ENCODE data around the gene KPNA5. TPM values are rescaled to one million over a fixed set of nuclear protein-coding genes. Genes with fewer than 3 reads are reported as not detected.

Gene KPNA5
- polyA plus RNA-seq (2011; rRNA removed): 5.1 and 8.4 TPM in 2 replicates
- 3.3 and 7.7 TPM in 2 replicates for polyA minus RNA-seq (2011; rRNA and poly(A)+ RNA removed)

- ChIA-PET CTCF (interaction anchor here (0.6 kb wide), 1 partner anchor 15 kb away, joined by 3 read pairs; no protein-coding TSS in a partner anchor), POLR2A (interaction anchor here (0.6 kb wide), 1 partner anchor 15 kb away, joined by 3 read pairs; no protein-coding TSS in a partner anchor)
- peak within 1 kb of the TSS; percentile 96 for H3K4me3 ChIP-seq (ENCODE audit: low read depth, low read length)
- no peaks in the 10 kb centered on the region for H3K27me3 ChIP-seq (ENCODE audit: control insufficient read depth, insufficient read depth, low read length)
- peak within 1 kb of the TSS; percentile 92 for H3K27ac ChIP-seq (ENCODE audit: low read depth, low read length)
- no peaks in the 10 kb centered on the region; the same call in 1 of the 2 replicates for H3K9me3 ChIP-seq (ENCODE audit: control insufficient read depth, insufficient read depth, low read length)
- peak; percentile 55 for DNase-seq (ENCODE audit: low read depth, low spot score)
- no peak for TF ChIP-seq CTCF (IDR thresholded peaks at IDR 0.05; ENCODE audit: low read depth, low read length)
Measured at GRCh38 chr6:116680880-116681672, at the start of gene KPNA5. Gene KPNA5 (plus strand): TSS chr6:116681211. CDS start chr6:116681335, 124 bp downstream.

DNA sequence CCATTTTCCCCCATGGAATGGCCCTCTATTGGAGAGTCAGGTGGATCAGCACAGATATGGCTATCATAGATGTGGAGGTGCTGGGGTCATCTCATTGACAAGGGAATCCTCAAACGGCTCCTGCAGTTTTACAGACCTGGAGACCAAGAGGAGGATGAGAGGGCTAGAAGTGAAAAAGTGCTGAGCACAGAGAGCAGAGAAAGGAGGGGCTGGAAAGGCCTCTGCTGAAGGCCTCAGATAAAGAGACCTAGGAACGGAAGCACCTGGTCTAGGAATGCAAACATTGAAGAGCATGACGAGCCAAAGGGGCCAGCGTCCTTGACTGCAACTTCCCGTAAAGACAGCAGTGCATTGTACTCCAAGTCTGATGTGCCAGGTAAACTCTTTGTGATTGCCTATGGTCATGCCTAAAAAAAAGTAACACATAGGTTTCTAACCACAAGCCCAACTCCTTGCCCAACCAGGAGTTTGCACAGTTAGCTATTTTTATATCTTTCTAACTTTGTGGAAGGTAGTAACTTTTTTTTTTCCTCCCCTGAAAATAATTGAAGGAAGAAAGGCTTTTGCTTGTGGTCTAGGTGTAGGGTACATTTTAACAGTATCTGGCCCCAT lies 49.5 kb upstream of the KPNA5 start:
- no peak overlapping the region for H3K27ac ChIP-seq (ENCODE audit: low read depth, low read length)
- TF ChIP-seq CTCF (IDR thresholded peaks at IDR 0.05; ENCODE audit: low read depth, low read length): no peak
- no peaks in the 10 kb centered on the region for H3K27me3 ChIP-seq (ENCODE audit: control insufficient read depth, insufficient read depth, low read length)
- ChIA-PET POLR2A (no interaction called here), CTCF (no interaction called here)
- DNase-seq (ENCODE audit: low read depth, low spot score): no peak
- H3K9me3 ChIP-seq (ENCODE audit: control insufficient read depth, insufficient read depth, low read length): no peaks in the 10 kb centered on the region
- H3K4me3 ChIP-seq (ENCODE audit: low read depth, low read length): no peak overlapping the region

GRCh38 chr6:116633685-116634084 lies 47.3 kb upstream of the KPNA5 start:
- Histone ChIP-seq H3K4me3 (ENCODE audit: low read depth, low read length) (no peak overlapping the region), H3K27me3 (ENCODE audit: control insufficient read depth, insufficient read depth, low read length) (no peaks in the 10 kb centered on the region), H3K9me3 (ENCODE audit: control insufficient read depth, insufficient read depth, low read length) (peaks cover under 1% of the 10 kb centered on the region; the same call in 1 of the 2 replicates), H3K27ac (ENCODE audit: low read depth, low read length) (no peak overlapping the region)
- CTCF ChIA-PET: no interaction called here
- POLR2A ChIA-PET: no interaction called here
- DNase-seq (ENCODE audit: low read depth, low spot score): no peak
- TF ChIP-seq CTCF (IDR thresholded peaks at IDR 0.05; ENCODE audit: low read depth, low read length): peak; percentile 21; the same call in 1 of the 2 replicates

- H3K27ac ChIP-seq (ENCODE audit: low read depth, low read length): no peak overlapping the region
- no peaks in the 10 kb centered on the region for H3K27me3 ChIP-seq (ENCODE audit: control insufficient read depth, insufficient read depth, low read length)
- no peak for TF ChIP-seq CTCF (IDR thresholded peaks at IDR 0.05; ENCODE audit: low read depth, low read length)
- H3K9me3 ChIP-seq (ENCODE audit: control insufficient read depth, insufficient read depth, low read length): no peaks in the 10 kb centered on the region
- POLR2A ChIA-PET: no interaction called here
- CTCF ChIA-PET: interaction anchor here (1.0 to 2.5 kb wide), 3 partner anchors 32 to 431 kb away, joined by 3 to 10 read pairs (median 5); partner anchors contain the start of gene RSPH4A
- DNase-seq (ENCODE audit: low read depth, low spot score): no peak
- H3K4me3 ChIP-seq (ENCODE audit: low read depth, low read length): no peak overlapping the region
Measured at GRCh38 chr6:116648156-116648555, 32.9 kb upstream of the KPNA5 start.

- no peak for TF ChIP-seq CTCF (IDR thresholded peaks at IDR 0.05; ENCODE audit: low read depth, low read length)
- DNase-seq (ENCODE audit: low read depth, low spot score): no peak
- POLR2A ChIA-PET: no interaction called here
- no peaks in the 10 kb centered on the region for H3K9me3 ChIP-seq (ENCODE audit: control insufficient read depth, insufficient read depth, low read length)
- no peak overlapping the region for H3K4me3 ChIP-seq (ENCODE audit: low read depth, low read length)
- CTCF ChIA-PET: interaction anchor here (1.0 to 2.5 kb wide), 3 partner anchors 88 to 432 kb away, joined by 3 to 10 read pairs (median 5); no protein-coding TSS in a partner anchor
- H3K27me3 ChIP-seq (ENCODE audit: control insufficient read depth, insufficient read depth, low read length): no peaks in the 10 kb centered on the region
- no peak overlapping the region for H3K27ac ChIP-seq (ENCODE audit: low read depth, low read length)
Measured at GRCh38 chr6:116649129-116649528, 31.9 kb upstream of the KPNA5 start.

All from AG04450 (cell line).